ENCODE measurements around the gene ARHGDIA. TPM values are rescaled to one million over a fixed set of nuclear protein-coding genes. Genes with fewer than 3 reads are reported as not detected.

ARHGDIA gene
- total and polyA plus RNA-seq, 2 of the 8 experiments (the other 6 are each of a cell fraction or from before 2014, with no cell fraction given) = 62.4 to 217 TPM

GRCh38 chr17:81905993-81906392, 34.9 kb upstream of the ARHGDIA start:
- Histone ChIP-seq H3K4me1 (replicated peaks in 1 of 4; ENCODE audit: control insufficient read depth in 3 of 4, insufficient read depth in 4 of 4, low read length in 3 of 4) (peaks cover 0 to 15% (median 8%) of the 10 kb centered on the region in 4 experiments; a peak in 4 of 7 replicates), H3K79me1 (ENCODE audit: low read depth, low read length) (peaks cover 2% of the 10 kb centered on the region; the same call in 1 of the 2 replicates), H4K91ac (replicated peaks; ENCODE audit: insufficient read length, low read length) (no peak overlapping the region), H3K14ac (ENCODE audit: insufficient read length) (no peak overlapping the region), H4K8ac (ENCODE audit: extremely low read depth, insufficient read depth, low read length) (no peak overlapping the region), H2BK20ac (ENCODE audit: low read length) (no peak overlapping the region), H3K9ac (replicated peaks in 1 of 4; ENCODE audit: extremely low read depth in 1 of 4, low read depth in 3 of 4, low read length in 3 of 4) (no peak overlapping the region), H2BK5ac (ENCODE audit: low read depth, low read length) (no peak overlapping the region), H3K56ac (replicated peaks; ENCODE audit: insufficient read length, low read depth, low read length) (no peak overlapping the region), H3K36me3 (ENCODE audit: control insufficient read depth in 2 of 4, insufficient read depth in 4 of 4, low read length in 3 of 4) (no peaks in the 10 kb centered on the region; a peak in 3 of 8 replicates), H4K20me1 (replicated peaks in 1 of 2; ENCODE audit: control insufficient read depth in 1 of 2, insufficient read depth in 2 of 2, low read length in 2 of 2) (peaks cover 4 to 19% of the 10 kb centered on the region in 2 experiments), H2AK5ac (ENCODE audit: low read depth, low read length) (no peak overlapping the region), H3K23me2 (ENCODE audit: low read depth, low read length) (peaks cover 12% of the 10 kb centered on the region; the same call in 1 of the 2 replicates), H3K79me2 (ENCODE audit: control insufficient read depth in 1 of 2, insufficient read depth in 2 of 2, low read length in 2 of 2) (no peaks in the 10 kb centered on the region), H3K4me3 (ENCODE audit: extremely low read depth in 1 of 4, insufficient read depth in 2 of 4, low read depth in 3 of 4, low read length in 4 of 4) (no peak overlapping the region), H3K23ac (ENCODE audit: insufficient read length) (no peak overlapping the region), H2BK12ac (ENCODE audit: low read depth, low read length) (no peak overlapping the region), H3K27me3 (replicated peaks in 1 of 4; ENCODE audit: control insufficient read depth in 3 of 4, extremely low read depth in 1 of 4, insufficient read depth in 3 of 4, low read length in 3 of 4) (peaks cover 0 to 25% (median 14%) of the 10 kb centered on the region in 4 experiments; a peak in 5 of 7 replicates), H4K5ac (ENCODE audit: insufficient read length, low read depth, low read length) (no peak overlapping the region), H3K4me2 (ENCODE audit: insufficient read depth in 1 of 2, low read depth in 2 of 2, low read length in 2 of 2) (no peak overlapping the region), H3K27ac (ENCODE audit: low read depth, low read length) (no peak overlapping the region), H2BK15ac (ENCODE audit: low read length) (no peak overlapping the region), H3K4ac (replicated peaks; ENCODE audit: insufficient read length, low read depth, low read length) (no peak overlapping the region), H2AFZ (ENCODE audit: low read length) (no peak overlapping the region), H3K9me3 (ENCODE audit: insufficient read depth in 2 of 2, low read depth in 1 of 2, low read length in 1 of 2) (no peaks in the 10 kb centered on the region), H3K18ac (ENCODE audit: extremely low read depth, low read length) (no peak overlapping the region), H2BK120ac (replicated peaks; ENCODE audit: low read depth, low read length) (no peak overlapping the region)
- FAIRE-seq (no peak), DNase-seq (ENCODE audit: low read depth in 1 of 2, low spot score in 2 of 2) (no peak)
- ChIA-PET POLR2A (ENCODE audit: partially characterized antibody) (interaction anchor here (0.7 to 2.0 kb wide), 6 partner anchors 9 to 26 kb away, joined by 3 to 11 read pairs (median 4); partner anchors contain the start of gene ANAPC11), CTCF (ENCODE audit: partially characterized antibody) (interaction anchor here (0.6 to 1.6 kb wide), 7 partner anchors 10 to 164 kb away, joined by 3 to 7 read pairs (median 4); no protein-coding TSS in a partner anchor)
- WGBS, 2 experiments (ENCODE audit: extremely low coverage in 1 of 2, insufficient coverage in 1 of 2, insufficient read length in 1 of 2, insufficient replicate concordance in 2 of 2, low coverage in 1 of 2, low lambda C conversion rate in 2 of 2, missing lambda C conversion rate in 1 of 2) = 81% methylated on average over 5 of the region's 10 CpGs; no CpG with 5 or more reads in 1 of the 2 experiments
- no peak for TF ChIP-seq USF2 (IDR thresholded peaks at IDR 0.05; ENCODE audit: low read length)
- TF ChIP-seq SP1 (IDR thresholded peaks at IDR 0.05; ENCODE audit: low read depth, low read length) = no peak
- TF ChIP-seq CEBPB (IDR thresholded peaks at IDR 0.05; ENCODE audit: low read depth, low read length) = no peak
- no peak for TF ChIP-seq ASH2L (IDR thresholded peaks at IDR 0.05; ENCODE audit: low read length)
- TF ChIP-seq RAD21 (IDR thresholded peaks at IDR 0.05 in 1 of 2, conservative IDR thresholded peaks at IDR 0.05 in 1 of 2; ENCODE audit: low read depth in 2 of 2, low read length in 2 of 2) = no peak
- TF ChIP-seq, protein P1, sequence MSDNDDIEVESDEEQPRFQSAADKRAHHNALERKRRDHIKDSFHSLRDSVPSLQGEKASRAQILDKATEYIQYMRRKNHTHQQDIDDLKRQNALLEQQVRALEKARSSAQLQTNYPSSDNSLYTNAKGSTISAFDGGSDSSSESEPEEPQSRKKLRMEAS (IDR thresholded peaks at IDR 0.05) = no peak
